SKM-1 (cell line): ENCODE data around the gene MDH2.
"Not testable (repeated sequence)": the region's sequence is repeated elsewhere in the genome, so short reads cannot be mapped to it uniquely, and the experiment has no call there.

Experiments
- DNase-seq: peaks from one replicate; lab custom pipeline; 2025; ENCODE audit not compliant: unreplicated experiment; lab: John Stamatoyannopoulos, UW

Gene MDH2

DNA sequence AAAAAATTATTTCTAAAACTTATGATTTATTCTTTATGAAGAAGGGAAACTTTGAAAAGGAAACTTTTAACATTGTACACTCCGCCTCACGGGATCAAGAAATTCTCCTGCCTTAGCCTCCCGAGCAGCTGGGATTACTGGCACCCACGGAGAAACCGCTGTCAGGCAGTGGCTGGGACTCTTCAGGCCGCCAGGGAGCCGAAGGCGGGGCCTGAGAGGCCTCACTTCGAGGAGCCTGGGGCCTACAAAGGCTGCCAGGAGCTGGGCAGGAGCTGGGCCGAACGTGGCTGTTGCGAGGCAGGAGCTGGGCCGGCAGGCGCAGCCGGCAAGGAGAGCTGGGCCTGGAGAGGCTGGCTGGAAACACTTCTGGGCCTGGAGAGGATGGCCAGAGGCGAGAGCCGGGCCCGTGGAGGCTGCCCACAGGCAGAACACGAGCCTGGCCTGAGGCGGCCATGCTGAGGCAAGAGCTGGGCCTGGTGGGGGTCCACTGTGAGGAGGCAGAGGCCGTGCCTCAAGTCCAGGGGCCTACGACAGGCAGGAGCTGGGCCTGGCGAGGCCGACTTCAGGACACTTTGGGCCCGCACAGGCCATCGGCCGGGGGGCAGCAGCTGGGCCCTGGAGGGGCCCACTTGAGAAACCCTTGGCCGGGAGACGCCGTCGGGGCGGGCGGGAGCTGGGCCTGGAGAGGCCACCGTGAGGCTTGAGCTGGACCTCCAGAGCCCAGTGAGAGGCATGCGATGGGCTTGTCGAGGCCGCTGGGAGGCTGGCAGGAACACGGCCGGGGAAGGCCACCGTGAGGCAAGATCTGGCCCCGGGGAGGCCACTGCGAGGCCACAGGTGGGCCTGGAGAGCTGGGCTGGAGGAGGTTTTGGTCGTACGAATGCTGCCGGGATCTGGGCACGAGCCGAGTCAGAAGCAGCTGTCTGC is 23.7 kb downstream of the MDH2 start:
- DNase-seq = no peak

DNA sequence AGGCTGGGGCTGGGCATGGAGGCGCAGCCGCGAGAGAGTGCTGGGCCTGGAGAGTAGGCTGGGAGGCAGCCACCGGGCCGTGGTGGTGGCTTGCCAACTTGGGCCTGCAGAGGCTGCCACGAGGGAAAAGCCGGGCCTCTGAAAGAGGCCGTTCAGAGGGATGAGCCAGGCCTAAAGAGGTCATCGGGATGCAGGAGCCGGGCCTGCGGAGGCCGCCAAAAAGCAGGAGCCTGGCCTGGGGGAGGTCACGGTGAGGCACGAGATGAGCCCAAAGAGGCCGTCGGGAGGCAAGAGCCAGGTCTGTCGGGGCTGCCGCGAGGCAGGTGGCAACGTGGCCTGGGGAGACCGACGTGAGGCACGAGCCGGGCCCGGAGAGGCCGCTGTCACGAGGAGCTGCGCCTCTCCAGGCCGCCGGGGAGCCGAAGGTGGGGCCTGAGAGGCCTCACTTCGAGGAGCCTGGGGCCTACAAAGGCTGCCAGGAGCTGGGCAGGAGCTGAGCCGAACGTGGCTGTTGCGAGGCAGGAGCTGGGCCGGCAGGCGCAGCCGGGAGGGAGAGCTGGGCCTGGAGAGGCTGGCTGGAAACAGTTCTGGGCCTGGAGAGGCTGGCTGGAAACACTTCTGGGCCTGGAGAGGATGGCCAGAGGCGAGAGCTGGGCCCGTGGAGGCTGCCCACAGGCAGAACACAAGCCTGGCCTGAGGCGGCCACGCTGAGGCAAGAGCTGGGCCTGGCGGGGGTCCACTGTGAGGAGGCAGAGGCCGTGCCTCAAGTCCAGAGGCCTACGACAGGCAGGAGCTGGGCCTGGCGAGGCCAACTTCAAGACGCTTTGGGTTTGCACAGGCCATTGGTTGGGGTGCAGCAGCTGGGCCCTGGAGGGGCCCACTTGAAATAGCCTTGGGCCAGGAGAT is 24.6 kb downstream of the MDH2 start:
- DNase-seq = no peak

DNA sequence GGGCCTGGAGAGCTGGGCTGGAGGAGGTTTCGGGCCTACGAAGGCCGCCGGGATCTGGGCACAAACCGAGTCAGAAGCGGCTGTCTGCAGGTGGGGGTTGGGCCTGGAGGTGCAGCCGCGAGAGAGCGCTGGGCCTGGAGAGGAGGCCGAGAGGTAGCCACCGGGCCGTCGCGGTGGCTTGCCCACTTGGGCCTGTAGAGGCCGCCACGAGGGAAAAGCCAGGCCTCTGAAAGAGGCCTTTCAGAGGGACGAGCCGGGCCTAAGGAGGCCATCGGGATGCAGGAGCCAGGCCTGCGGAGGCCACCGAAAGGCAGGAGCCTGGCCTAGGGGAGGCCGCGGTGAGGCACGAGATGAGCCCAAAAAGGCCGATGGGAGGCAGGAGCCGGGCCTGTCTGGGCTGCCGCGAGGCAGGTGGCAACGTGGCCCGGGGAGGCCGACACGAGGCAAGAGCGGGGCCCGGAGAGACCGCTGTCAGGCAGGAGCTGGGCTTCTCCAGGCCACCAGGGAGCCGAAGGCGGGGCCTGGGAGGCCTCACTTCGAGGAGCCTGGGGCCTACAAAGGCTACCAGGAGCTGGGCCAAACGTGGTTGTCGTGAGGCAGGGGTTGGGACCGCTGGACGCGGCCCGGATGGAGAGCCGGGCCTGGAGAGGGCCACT is 25.6 kb downstream of the MDH2 start:
- DNase-seq = no peak

DNA sequence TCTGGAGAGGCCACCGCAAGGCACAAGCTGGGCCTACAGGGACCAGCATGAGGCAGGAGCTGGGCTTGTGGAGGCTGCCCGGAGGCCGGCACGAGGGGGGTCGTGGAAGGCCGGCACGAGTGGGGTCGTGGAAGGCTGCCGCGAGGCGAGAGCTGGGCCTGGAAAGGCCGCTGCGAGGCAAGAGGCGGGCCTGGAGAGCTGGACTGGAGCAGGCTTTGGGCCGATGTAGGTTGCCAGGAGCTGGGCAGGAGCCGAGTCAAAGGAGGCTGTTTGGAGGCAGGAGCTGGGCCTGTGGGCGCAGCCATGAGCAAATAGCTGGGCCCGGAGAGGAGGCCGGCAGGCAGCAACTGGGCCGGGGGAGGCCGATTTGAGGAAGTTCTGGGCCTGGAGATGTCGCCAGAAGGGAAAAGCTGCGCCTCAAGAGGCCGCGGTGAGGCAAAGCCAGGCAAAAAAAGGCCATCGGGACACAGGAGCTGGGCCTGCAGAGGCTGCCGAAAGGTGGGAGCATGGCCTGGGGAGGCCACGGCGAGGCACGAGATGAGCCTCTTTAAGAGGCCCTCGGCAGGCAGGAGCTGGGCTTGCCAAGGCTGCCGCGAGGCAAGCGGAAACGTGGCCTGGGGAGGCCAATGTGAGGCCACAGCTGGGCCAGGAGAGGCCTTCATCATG is 26.5 kb downstream of the MDH2 start:
- DNase-seq = no peak

DNA sequence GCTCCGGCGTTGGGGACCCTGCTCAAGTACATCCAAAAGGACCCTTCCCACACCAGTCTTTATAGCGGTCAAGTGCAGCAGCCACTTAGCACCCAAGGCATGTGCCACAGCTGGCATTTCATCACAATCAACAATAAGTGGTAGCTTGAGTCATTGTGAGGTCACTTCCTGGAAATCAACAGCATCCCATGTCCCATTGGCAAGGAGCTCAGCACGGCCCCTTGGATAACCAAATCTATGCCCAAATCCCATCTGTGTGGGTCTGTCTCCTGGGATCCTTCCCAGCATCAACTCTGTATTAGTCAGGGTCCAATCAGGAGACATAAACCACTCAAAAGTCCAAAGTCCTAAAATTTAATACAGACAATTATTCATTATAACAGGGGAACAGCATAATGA is 27.1 kb downstream of the MDH2 start:
- DNase-seq = no peak

DNA sequence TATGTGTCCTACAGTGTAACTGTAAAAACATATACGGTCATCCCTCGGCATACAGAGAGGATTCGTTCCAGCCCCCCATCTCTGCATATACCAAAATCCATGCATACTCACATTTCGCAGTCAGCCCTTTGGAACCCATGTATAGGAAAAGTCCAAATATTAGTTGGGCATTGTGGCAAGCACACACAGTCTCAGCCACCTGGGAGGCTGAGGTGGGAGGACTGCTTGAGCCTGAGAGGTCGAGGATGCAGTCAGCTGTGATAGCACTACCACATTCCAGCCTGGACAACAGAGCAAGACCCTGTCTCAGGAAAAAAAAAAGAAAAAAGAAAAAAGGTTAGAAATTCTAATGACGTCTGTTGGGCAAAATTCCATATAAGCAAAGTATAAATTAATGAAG is 29.1 kb downstream of the MDH2 start:
- no peak for DNase-seq

DNA sequence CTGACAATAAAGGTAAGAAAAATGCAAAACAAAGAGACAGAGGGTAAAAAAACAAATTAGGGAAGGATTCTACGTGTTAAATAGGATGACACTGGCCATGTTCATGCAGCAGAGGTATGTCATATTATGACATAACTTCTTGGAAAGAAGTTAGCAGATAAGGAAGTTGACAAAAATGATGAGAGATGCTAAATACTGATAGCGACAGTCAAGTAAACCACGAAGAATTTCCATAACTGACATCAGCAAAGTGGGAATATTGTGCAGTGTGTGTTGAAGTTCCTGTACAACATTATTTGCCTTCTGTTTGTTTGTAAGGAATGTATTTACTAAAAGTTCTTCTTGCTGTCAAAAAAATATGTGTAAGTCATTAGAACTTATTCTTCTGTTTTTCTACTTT is 29.5 kb downstream of the MDH2 start:
- no peak for DNase-seq

DNA sequence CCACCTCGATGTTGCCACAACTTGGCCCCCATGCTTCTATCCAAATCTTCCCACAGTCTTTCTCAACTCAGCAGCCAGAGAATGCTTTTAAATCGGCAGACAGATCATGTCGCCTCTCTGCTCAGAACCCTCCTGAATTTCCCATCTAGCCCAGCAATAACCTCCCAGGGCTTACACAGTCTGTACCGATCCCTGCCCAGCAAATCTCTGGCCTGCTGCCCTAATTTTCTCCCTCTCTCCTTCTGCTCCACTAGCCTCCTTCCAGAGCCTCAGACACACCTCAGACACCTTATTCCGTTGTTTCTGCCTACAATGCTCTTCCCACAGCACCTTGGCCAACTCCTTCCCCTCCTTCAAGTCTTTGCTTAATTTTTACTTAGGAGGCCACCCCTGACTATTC is 32.3 kb downstream of the MDH2 start:
- DNase-seq = no peak

DNA sequence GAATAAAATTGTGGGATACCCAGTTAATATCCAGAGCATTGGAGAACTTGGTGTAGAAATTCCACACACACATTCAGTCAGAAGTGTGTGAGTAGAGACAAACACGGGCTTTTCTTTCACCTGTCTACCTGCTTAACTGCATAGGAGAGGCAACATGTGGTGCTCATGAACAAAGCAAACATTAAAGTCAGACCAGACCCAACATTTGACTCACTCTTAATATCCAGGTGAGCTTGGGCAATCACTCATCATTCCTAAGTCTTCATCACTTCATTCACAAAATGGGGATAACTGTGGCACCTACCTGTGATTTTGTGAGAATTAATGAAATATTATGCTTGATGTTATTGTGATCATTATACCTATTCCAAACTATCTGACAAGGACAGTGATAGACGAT is 36.2 kb downstream of the MDH2 start:
- DNase-seq = not testable (repeated sequence)

DNA sequence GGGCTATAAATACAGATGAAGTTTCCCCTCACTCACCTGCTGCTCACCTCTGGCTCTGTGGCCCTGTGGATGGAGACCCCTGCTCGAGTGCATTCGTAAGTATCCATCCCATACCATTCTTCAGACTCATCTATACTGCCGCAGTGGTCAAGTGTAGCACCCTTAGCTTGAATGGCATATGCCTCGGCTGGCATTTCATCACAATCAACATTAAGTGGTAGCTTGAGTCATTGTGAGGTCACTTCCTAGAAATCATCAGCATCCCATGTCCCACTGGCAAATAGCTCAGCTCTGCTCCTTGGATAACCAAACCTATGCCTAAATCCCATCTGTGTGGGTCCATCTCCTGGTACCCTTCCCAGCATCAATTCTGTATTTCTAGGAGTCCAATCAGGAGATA is 38.2 kb downstream of the MDH2 start:
- DNase-seq = no peak

DNA sequence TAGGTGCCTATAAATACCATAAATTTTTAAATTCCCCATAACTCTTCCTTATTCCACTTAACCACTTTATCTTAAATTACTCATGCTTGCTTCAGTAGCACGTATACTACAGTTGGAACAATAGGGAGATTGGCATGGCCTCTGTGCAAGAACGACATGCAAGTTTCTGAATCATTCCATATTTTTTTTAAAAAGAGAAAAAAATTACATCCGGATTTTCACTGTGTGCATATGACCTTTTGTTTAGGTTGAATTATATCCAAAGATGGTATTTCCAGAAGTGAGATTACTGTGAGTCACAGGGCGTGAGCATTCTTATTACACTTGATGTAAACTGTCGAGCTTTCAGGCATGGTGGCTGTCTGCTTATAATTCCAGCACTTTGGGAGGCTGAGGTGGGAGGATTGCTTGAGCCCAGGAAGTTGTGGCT is 39.5 kb downstream of the MDH2 start:
- DNase-seq = not testable (repeated sequence)

DNA sequence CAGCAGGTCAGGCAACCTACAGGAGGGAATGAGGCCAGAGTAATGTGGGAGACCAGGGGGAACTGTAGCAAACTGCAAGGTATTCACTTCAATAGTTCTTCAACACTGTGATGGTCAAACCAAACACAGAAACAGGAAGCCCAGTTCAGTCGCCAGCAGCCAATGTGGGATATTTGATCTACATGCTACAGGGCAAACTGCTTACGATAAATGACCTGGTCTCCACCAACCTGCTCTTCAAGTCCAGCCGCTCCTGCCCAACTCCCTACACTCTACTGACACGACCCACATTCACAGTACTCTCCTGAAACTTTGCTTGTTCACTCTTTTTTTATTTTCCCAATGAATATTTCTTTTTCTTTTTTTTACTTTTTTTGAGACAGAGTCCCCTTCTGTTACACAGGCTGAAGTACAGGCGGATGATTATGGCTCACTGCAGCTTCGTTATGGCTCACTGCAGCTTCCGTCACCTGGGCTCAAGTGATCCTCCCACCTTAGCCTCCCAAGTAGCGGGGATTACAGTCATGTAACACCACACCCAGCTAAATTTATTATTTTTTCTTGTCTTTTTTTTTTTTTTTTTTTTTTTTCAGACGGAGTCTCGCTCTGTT is 42.1 kb downstream of the MDH2 start:
- DNase-seq = no peak

DNA sequence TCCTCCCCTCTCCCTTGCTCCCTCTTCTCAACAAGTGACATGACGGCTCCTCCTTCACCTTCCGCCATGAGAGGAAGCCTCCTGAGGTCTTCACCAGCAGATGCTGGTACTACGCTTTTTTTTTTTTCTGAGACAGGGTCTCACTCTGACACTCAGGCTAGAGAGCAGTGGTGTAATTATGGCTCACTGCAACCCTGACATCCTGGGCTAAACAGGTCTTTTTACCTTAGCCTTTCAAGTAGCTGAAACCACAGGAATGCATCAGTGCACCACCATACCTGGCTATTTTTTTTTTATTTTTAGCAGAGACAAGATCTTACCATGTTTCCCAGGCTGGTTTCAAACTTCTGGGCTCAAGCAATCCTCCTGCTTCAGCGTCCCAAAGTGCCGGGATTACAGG is 43.6 kb downstream of the MDH2 start:
- no peak for DNase-seq

DNA sequence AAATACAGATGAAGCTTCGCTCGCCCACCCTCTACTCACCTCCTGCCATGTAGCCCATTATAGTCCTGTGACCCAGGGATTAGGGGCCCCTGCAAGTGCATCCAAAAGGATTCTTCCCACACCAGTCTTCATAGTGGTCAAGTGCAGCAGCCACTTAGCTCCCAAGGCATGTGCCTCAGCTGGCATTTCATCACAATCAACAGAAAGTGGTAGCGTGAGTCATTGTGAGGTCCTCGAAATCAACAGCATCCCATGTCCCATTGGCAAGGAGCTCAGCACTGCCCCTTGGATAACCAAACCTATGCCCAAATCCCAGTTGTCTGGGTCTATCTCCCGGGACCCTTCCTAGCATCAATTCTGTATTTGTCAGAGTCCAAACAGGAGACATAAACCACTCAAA is 45.6 kb downstream of the MDH2 start:
- DNase-seq = not testable (repeated sequence)

DNA sequence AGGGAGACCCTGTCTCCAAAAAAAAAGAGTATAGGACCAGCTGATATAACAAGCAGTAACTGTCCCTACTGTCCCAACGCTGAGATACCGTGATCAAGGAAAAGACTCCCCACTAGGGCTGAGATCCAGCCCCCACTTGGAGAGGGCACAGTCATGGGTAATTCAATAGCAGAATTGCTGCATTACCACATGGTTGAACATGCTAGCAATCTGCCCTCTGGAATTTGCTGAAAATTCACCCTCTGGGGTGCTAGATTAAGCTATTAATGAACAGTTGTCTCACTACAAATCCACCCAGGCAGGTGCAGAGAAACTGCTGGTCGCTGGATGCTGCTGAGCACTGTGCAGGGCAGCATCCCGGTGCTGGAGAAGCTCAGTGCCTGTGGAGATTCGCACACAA is 46.4 kb downstream of the MDH2 start:
- DNase-seq = not testable (repeated sequence)

DNA sequence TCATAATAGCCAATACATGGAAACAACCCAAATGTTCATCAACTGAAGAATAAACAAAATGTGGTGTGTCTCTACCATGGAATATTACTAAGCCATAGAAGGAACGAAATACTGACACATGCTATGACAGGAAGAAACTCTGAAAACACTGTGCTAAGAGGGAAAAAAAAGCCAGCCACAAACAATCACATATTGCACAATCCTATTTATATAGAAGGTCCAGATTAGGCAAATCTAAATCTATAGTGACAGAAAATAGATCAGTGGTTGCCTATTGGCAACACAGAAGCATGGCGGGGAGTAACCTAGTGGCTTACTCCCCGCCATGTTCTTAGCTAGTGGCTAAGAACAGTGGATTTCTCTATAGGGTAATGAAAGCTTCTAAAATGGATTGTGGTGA is 48.0 kb downstream of the MDH2 start:
- DNase-seq = no peak

DNA sequence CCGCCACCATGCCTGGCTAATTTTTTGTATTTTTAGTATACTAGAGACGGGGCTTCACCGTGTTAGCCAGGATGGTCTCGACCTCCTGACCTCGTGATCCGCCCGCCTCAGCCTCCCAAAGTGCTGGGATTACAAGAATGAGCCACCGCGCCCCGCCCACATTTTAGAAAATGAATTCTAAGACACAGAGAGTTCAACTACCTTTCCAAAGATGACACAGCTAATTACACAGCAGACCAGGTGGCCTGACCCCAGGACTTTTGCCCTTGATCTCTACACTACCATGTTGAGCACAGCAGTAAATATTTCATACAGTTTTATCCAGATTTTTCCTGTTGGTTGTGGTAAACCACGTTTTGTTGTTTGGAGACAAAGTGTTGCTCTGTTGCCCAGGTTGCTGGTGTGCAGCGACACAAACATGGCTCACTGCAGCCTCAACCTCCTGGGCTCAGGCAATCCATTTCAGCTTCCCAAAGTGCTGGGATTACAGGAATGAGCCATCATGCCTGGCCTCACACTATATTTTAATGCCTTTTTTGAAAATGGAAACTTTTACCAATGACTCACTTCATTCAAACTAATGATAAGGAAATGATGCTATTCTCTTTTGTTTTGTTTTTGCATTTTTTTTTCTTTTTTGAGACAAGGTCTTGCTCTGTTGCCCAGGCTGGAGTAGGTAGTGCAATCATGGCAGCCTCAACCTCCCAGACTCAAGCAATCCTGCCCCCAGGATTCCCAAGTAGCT is 54.0 kb downstream of the MDH2 start:
- DNase-seq = not testable (repeated sequence)

DNA sequence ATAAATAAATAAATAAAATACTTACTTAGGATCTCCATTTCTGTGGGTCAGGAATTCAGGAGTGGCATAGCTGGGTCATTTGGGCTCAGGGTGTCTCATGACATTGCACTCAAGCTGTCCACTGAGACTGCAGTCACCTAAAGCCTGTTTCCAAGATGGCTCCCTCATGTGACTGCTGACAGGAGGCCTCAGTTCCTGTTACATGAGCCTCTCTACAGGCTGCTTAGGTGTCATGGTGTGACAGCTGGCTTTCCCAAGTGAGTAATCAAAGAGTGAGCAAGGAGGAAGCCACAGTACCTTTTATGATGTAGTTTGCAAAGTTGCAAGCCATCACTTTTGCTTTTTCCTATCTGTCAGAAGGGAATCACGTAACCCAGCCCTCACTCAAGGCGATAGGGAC is 55.9 kb downstream of the MDH2 start:
- DNase-seq = not testable (repeated sequence)

DNA sequence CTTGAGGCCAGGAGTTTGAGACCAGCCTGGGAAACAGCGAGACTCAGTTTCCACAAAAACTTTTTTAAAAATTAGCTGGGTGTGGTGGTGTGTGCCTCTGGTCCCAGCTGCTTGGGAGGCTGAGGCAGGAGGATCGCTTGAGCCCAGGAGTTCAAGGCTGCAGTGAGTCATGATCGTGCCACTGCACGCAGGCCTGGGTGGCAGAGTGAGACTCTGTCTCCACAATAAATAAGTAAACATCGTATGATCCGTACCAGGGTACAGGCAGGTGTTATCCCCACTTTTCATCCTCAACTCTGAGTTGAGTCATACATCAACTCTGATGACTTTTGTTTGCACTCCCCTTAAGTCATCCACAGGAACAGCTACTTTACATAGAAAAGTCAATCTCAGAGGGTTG is 58.2 kb downstream of the MDH2 start:
- not testable (repeated sequence) for DNase-seq

DNA sequence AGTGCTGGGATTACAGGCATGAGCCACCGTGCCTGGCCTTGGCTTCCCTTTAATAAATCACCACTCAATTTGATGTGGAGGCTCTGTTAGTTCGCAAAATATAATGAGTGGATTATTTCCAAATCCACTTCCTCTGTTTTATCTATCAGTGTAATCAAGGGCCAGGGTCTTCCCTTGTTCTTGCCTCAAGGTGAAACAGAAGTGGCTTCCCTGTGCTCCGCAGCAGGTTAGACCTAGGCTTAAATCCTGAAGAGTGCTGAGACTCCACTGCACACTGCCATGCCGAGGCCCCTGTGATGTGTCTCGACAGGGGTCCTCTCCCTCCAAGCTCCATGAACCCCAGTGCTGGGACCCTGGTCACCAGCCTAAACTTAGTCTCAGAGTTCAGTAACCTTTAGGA is 59.0 kb downstream of the MDH2 start:
- DNase-seq = no peak
